HFF-Myc (cell line): ENCODE results near the gene PLCL1.

Experiments used
- DNase-seq: peaks from one replicate; pipeline ENCODE4 v3.0.0-alpha.2; 2011; ENCODE audit warnings: low read depth; ENCODE audit errors: extremely low read depth
- H3K4me3 ChIP-seq: replicated peaks from 2 replicates; pipeline ENCODE4 v1.5.1; 2011; ENCODE audit warnings: low read depth, mild to moderate bottlenecking, control low read depth, low read length
- CTCF ChIP-seq: IDR thresholded peaks from 2 replicates; pipeline ENCODE4 v1.5.1; 2012; ENCODE audit warnings: mild to moderate bottlenecking, low read depth, low read length, control low read depth; ENCODE audit errors: missing control alignments

Gene PLCL1

GRCh38 chr2:197947219-197947757 lies 142.9 kb downstream of the PLCL1 start:
- no peak overlapping the region for H3K4me3 ChIP-seq
- DNase-seq: no peak
- no peak for TF ChIP-seq CTCF

- no peak overlapping the region for H3K4me3 ChIP-seq
- no peak for TF ChIP-seq CTCF
- no peak for DNase-seq
Measured at GRCh38 chr2:197949224-197949623, 144.8 kb downstream of the PLCL1 start.

- TF ChIP-seq CTCF: no peak
- H3K4me3 ChIP-seq: no peak overlapping the region
- no peak for DNase-seq
Measured at GRCh38 chr2:197950006-197950405, 145.6 kb downstream of the PLCL1 start.

GRCh38 chr2:197950724-197951123 lies 146.3 kb downstream of the PLCL1 start:
- TF ChIP-seq CTCF: no peak
- H3K4me3 ChIP-seq: no peak overlapping the region
- DNase-seq: no peak

- no peak for TF ChIP-seq CTCF
- DNase-seq: no peak
- no peak overlapping the region for H3K4me3 ChIP-seq
Measured at GRCh38 chr2:197952540-197953202, 148.3 kb downstream of the PLCL1 start.

GRCh38 chr2:197954328-197954727 lies 149.9 kb downstream of the PLCL1 start:
- no peak overlapping the region for H3K4me3 ChIP-seq
- DNase-seq: no peak
- no peak for TF ChIP-seq CTCF
